Gastroesophageal sphincter (tissue), 4 donors: ENCODE data around the gene IP6K2. TPM values are rescaled to one million over a fixed set of nuclear protein-coding genes. Genes with fewer than 3 reads are reported as not detected.

Experiments used
- ATAC-seq: fragments of 150-250 bp; one replicate; pipeline ENCODE4 v1.9.1; 2016; ENCODE audit warnings: mild to moderate bottlenecking, moderate library complexity
- H3K27ac ChIP-seq, 4 donors: fragments of 200-600 bp; sonication (generic) in 3 of 4; 1 replicate in 3 of 4; 2 replicates in 1 of 4; pipeline ENCODE4 v1.5.1; 2016 to 2019
- H3K27me3 ChIP-seq: fragments of 200-600 bp; sonication (generic); one replicate; pipeline ENCODE4 v1.5.1; 2019
- H3K36me3 ChIP-seq, 2 donors: fragments of 200-600 bp; sonication (generic); one replicate each; pipeline ENCODE4 v1.5.1; 2019; ENCODE audit warnings: control low read depth in 1 of 2
- H3K4me1 ChIP-seq, 3 donors: fragments of 200-600 bp; sonication (generic); 1 replicate in 2 of 3; 2 replicates in 1 of 3; pipeline ENCODE4 v1.5.1; 2016 to 2019; ENCODE audit warnings: control low read depth in 2 of 3
- H3K4me3 ChIP-seq, 2 donors: fragments of 200-600 bp; sonication (generic); one replicate each; pipeline ENCODE4 v1.5.1; 2019; ENCODE audit warnings: mild to moderate bottlenecking in 1 of 2, moderate library complexity in 1 of 2
- H3K9me3 ChIP-seq, 3 donors: fragments of 200-600 bp; sonication (generic); one replicate each; pipeline ENCODE4 v1.5.1; 2017 to 2019; ENCODE audit warnings: control low read depth in 2 of 3
- EP300 ChIP-seq: sonication (generic); formaldehyde crosslinking; IDR thresholded peaks from one replicate; pipeline ENCODE4 v1.6.1; 2017; ENCODE audit warnings: antibody characterized with exemption, mild to moderate bottlenecking
- POLR2A ChIP-seq, 2 donors: fragments of 450-650 bp; IDR thresholded peaks; one replicate each; pipeline ENCODE4 v1.6.1; 2017; ENCODE audit warnings: antibody characterized with exemption in 2 of 2, mild to moderate bottlenecking in 2 of 2, moderate library complexity in 1 of 2
- POLR2AphosphoS5 ChIP-seq: sonication (generic); formaldehyde crosslinking; IDR thresholded peaks from one replicate; pipeline ENCODE4 v1.6.1; 2017; ENCODE audit warnings: antibody characterized with exemption
- WGBS, 2 donors: methylation state at CpG; one replicate each; pipeline ENCODE4 v1.1.5; 2018; ENCODE audit warnings: low coverage in 1 of 2; 5-methylcytosine and 5-hydroxymethylcytosine counted together
- total RNA-seq, 4 donors: library from RNA; depleted of rRNA; stranded (reverse); fragments of >200 nt; gene quantifications; one replicate each; pipeline ENCODE4 v1.1.0, GENCODE V29; 2016
- TF ChIP-seq, protein P1 (sequence below), 4 experiments: fragments of 200-600 bp in 2 of 4; fragments of 450-650 bp in 2 of 4; sonication (generic) in 1 of 4; IDR thresholded peaks; one replicate each; pipeline ENCODE4 v1.5.1; 2017 to 2019; ENCODE audit warnings: antibody characterized with exemption in 4 of 4, mild to moderate bottlenecking in 2 of 4, moderate library complexity in 2 of 4

IP6K2 gene
- total RNA-seq, 4 donors from 2014 or later = 44.5 to 52.8 (median 48.1) TPM

- H3K27ac ChIP-seq = peak within 1 kb of the TSS in 3 of 4 donors; percentile 74 to 87 (median 78)
- H3K9me3 ChIP-seq = no peaks in the 10 kb centered on the region
- H3K36me3 ChIP-seq = no peaks in the 10 kb centered on the region
- TF ChIP-seq EP300 (no peak), POLR2AphosphoS5 (no peak), POLR2A (IDR thresholded peaks at IDR 0.05) (no peak)
- TF ChIP-seq, protein P1, sequence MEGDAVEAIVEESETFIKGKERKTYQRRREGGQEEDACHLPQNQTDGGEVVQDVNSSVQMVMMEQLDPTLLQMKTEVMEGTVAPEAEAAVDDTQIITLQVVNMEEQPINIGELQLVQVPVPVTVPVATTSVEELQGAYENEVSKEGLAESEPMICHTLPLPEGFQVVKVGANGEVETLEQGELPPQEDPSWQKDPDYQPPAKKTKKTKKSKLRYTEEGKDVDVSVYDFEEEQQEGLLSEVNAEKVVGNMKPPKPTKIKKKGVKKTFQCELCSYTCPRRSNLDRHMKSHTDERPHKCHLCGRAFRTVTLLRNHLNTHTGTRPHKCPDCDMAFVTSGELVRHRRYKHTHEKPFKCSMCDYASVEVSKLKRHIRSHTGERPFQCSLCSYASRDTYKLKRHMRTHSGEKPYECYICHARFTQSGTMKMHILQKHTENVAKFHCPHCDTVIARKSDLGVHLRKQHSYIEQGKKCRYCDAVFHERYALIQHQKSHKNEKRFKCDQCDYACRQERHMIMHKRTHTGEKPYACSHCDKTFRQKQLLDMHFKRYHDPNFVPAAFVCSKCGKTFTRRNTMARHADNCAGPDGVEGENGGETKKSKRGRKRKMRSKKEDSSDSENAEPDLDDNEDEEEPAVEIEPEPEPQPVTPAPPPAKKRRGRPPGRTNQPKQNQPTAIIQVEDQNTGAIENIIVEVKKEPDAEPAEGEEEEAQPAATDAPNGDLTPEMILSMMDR (IDR thresholded peaks at IDR 0.05) = no peak
- H3K4me3 ChIP-seq = peak within 1 kb of the TSS; percentile 10 to 52
- 0% methylated on average over 7 of the region's 52 CpGs; no CpG with 5 or more reads in 1 of the 2 donors for WGBS, 2 donors
- H3K27me3 ChIP-seq = peaks cover 62% of the 10 kb centered on the region
- peaks cover 0 to 34% (median 4%) of the 10 kb centered on the region in 3 donors for H3K4me1 ChIP-seq
- peak; percentile 35 for ATAC-seq
Measured at GRCh38 chr3:48662753-48663488, 54.1 kb downstream of the IP6K2 start, which contains the start of gene CELSR3. CELSR3 (minus strand) TSS chr3:48662886; CDS start chr3:48662634, 252 bp downstream.

DNA sequence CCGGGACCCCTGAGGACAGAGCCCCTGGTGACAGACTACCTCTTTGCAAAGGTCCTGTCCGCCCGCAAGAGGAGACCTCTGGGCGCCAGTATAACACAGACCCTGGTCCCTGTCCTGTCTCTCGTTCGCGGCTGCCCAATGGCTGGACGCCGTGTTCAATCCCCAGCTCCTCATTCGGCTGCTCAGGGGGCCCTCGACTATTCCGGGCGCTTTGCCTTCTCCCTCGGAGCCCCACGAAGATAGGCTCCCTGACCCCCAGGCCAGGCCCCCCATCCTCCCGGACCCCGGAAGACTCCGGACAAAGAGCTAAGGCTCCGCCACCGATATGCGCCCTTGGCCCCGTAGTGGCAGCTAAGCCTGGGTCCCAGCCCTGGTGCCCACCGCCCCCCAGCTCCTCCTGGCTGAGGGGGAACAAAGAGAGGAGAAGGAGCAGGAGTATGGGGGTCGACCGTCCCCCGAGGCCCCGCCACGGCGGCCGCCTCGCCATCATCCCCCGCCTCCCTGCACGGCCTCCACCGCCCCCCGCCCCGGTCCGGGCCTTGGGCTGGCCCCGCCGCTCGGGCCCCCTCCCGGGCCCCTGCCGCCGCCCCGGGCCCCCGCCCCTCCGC, 54.8 kb downstream of the IP6K2 start:
- TF ChIP-seq POLR2A (IDR thresholded peaks at IDR 0.05) (no peak), EP300 (no peak), POLR2AphosphoS5 (no peak)
- TF ChIP-seq, protein P1 (IDR thresholded peaks at IDR 0.05) = no peak
- 0% methylated on average over 1 of the region's 46 CpGs; no CpG with 5 or more reads in 1 of the 2 donors for WGBS, 2 donors
- ATAC-seq = no peak
- Histone ChIP-seq H3K4me1 (peaks cover 0 to 34% (median 4%) of the 10 kb centered on the region in 3 donors), H3K36me3 (no peaks in the 10 kb centered on the region), H3K27ac (peak overlapping the region in 2 of 4 donors; percentile 78 to 87), H3K27me3 (peaks cover 62% of the 10 kb centered on the region), H3K9me3 (no peaks in the 10 kb centered on the region), H3K4me3 (peak overlapping the region in 1 of 2 donors; percentile 52)

GRCh38 chr3:48661501-48662144, 55.4 kb downstream of the IP6K2 start:
- peak overlapping the region in 1 of 2 donors; percentile 47 for H3K4me3 ChIP-seq
- TF ChIP-seq, protein P1 (IDR thresholded peaks at IDR 0.05) = no peak
- no peak for TF ChIP-seq POLR2AphosphoS5
- no peak for TF ChIP-seq EP300
- TF ChIP-seq POLR2A (IDR thresholded peaks at IDR 0.05) = no peak
- no peaks in the 10 kb centered on the region for H3K9me3 ChIP-seq
- H3K27me3 ChIP-seq = peaks cover 62% of the 10 kb centered on the region
- H3K27ac ChIP-seq = no peak overlapping the region
- H3K36me3 ChIP-seq = no peaks in the 10 kb centered on the region
- H3K4me1 ChIP-seq = peaks cover 0 to 38% (median 4%) of the 10 kb centered on the region in 3 donors
- no peak for ATAC-seq
- WGBS, 2 donors = no CpG with 5 or more reads among the region's 67 CpGs

- peaks cover 0 to 45% (median 7%) of the 10 kb centered on the region in 3 donors for H3K4me1 ChIP-seq
- H3K36me3 ChIP-seq = no peaks in the 10 kb centered on the region
- peaks cover 62% of the 10 kb centered on the region for H3K27me3 ChIP-seq
- no peak overlapping the region for H3K27ac ChIP-seq
- 90% methylated on average over 2 to 17 of the region's 61 CpGs for WGBS, 2 donors
- H3K4me3 ChIP-seq = peak overlapping the region in 1 of 2 donors; percentile 47
- ATAC-seq = no peak
- TF ChIP-seq EP300 (no peak), POLR2AphosphoS5 (no peak), POLR2A (IDR thresholded peaks at IDR 0.05) (no peak)
- TF ChIP-seq, protein P1 (IDR thresholded peaks at IDR 0.05) = no peak
- H3K9me3 ChIP-seq = no peaks in the 10 kb centered on the region
Measured at GRCh38 chr3:48660800-48661400, 56.1 kb downstream of the IP6K2 start.
